Measurements from ENCODE around the gene CBS.
"Not testable (repeated sequence)": the region's sequence is repeated elsewhere in the genome, so short reads cannot be mapped to it uniquely, and the experiment has no call there.

Gene CBS

DNA sequence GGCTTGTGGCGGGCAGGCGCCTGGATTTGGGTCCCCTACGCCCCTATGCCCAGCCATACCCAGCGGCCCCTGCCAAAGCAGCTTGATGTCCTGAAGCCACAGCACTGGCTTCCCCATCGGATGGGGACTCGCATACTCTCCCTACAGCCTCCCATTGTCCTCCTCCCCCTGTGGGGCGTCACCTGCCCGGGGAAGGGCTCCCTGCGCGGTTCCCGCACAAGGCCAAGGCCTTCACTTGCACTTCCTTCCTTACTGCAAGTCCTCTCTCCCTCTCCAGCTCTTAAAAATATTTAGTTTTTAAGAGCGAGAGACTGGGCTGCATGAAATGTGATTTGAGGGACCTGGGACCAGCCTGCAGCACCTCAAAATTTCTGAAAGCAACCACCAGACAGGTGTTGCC lies 8.9 kb downstream of the CBS start:
- DNase-seq = not testable (repeated sequence)

GRCh38 chr21:43065991-43066390 lies 9.6 kb downstream of the CBS start:
- not testable (repeated sequence) for DNase-seq

DNA sequence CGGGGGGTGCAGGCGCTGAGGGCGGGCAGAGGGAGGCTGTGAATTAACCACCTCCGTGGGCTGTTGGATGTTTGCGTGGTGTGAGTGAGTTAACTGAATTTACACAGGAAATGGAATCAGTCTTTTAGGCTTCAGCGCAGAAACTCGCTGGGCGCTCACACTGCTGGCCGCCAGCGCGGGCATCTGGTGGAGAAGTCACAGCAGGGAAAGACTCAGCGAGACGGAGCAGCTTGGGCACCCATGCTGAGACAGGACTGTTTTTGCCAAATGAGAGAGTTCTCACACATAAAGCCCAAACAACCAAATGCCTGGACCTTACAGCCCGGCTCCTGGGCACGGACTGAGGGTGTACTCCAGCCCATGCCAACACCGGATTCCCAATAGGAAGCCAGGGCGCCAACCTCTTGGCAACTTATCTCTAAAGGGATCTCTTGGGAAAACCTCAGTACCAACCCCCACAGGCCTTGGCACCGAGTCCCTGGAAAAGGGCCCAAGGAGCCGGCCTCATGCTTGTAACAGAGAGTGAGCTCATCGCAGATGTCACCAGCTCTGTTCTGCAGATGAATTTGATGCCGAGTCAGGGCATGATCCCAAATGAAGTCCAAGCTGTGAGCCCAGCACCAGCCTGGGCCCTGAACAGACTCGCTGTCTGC lies 11.2 kb downstream of the CBS start:
- not testable (repeated sequence) for DNase-seq

DNA sequence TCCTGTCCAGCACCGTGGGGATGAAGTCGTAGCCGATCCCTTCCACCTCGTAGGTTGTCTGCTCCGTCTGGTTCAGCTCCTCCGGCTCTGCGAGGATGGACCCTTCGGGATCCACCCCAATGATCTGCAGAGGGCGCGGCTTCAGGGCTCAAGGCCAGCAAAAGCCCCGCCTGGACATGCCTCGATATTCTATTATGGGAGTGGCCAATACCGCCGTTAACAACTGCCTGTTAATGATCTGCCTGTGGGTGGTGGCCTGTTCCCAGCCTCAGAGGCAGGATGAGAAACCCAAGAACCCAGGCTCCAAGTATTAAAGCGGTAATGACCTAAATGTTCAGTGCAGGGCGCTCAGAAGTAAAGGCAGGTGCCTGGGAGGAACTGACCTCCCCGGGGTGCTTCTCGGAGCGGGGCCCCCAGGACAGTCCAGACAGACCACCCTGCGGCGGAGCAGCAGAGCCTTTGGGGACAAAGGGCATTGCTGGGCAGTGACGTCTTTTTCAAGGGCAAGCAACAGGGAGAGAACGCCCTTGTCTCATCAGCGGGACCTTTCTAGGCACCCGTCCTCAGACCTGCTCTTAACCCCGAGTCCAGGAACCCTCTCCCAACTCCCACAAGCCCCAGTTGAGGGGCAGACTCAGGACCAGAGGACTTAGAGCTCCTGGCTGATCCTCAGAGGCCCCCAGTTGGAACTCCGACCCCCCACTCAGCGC lies 12.5 kb downstream of the CBS start:
- not testable (repeated sequence) for DNase-seq

DNA sequence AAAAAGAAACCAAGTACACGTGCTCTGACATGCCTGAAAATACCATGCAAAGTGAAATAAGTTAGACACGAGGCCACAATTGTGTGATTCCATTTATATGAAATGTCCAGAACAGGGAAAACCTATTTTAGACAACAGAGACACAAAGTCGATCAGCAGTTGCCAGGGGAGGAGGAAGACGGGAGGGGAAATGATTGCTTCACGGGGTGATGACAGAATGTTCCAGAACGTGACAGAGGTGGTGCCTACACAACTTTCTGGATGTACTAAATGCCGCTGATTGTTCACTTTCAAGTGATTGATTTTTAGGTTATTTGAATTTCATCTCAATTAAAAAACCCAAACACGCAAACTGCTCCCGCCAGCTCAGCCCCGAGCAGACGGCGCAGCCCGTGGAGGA lies 22.5 kb downstream of the CBS start:
- not testable (repeated sequence) for DNase-seq

DNA sequence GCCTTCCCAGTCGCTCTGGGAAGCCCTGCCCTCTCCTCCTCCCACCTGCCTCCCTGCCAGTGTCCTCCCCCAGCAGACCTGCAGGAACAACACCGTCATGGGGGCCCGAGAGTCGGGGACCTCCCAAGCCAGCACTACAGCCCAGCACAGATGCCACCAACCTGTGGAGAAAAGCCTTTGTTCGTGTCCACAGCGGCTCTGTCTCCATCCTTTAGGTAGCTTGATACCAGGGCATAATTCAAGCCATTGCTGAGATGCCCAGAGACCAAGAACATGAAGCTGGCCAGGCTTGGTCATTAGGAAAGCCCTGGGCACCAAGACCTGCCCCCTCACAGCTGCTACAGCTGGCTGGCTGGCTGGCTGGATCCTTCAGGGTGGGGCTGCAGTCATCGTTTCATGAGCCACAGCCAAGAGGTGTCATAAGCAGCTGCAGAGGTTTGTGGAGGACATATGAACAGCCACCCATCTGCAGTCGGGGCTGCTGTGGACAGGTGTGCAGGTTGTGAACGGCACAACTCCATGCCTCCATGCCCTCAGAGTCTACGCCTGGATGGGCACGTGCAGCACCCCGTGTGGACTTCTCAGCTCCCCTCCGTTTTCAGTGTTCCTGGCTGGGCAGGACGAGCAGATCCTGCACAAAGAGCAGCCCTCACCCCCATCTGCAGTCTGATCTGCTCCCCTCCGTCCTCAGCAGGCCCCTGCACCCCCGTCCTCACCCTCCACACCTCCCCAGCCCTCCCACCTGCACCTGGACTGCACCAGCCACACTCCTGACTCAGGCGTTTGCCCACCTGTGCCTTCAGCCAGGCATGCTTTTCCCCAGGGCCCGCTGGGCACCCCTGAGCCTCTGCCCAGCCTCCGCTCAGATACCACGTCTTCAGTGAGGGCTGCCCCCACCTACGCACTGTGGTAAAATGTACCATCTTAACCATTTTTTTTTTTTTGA lies 29.5 kb downstream of the CBS start:
- DNase-seq = not testable (repeated sequence)

GRCh38 chr21:43045165-43045875 lies 30.3 kb downstream of the CBS start:
- not testable (repeated sequence) for DNase-seq

DNA sequence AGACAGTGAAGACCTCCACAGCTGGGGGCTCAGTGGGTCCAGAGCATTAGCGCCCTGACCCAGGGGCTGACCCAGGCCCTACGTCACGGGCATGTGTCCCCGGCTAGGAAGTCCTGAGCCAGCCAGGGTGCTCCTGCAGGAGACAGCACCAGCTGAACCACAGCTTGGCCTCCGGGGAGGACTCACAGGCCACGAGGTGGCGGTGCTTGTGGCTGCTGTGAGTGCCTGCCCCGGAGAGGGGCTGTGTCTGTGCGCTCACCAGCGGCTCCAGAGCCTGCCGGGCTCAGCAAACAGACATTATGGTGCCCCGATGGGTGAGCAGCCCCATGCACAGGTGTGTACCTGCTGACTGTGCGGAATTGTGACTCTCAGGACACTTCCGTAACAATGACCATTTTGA lies 31.1 kb downstream of the CBS start:
- DNase-seq = not testable (repeated sequence)

DNA sequence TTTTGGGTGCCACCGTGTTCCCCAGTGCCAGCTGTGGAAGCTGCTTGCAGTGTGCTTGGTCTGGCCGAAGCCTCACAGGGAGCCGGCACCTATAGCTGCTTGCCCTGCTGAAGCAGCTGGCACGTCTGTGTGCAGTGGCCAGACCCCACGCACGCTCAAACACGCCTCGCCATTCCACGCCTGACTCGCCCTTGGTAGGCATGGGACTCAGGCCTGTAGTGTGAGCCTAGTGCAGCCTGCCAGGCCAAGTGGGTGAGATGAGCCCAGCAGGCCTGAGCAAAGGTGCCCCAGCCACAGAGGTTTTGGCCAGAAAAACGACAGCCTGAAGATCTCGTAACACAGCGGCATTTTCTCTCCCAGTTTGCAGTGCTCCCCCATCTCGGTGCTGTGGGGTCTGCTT lies 32.3 kb downstream of the CBS start:
- not testable (repeated sequence) for DNase-seq

DNA sequence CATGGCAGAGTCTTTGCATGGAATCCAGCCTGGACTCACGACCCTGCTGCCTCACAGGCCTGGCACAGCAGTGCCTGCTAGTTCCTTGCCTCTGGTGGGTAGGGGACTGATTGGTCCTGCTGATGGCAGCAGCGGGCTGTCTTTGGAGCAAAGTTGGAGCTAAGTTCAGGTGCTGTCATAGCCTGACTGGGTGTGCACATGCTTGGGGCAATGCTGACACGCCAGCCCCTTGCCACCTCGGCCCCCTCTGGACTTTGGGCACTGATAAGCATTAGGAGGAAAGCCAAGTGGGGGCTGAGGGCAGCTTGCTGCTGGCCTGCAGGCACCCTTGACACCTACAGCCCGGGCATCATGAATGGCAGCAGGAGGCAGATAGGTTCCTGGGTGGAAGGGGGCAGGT lies 33.5 kb downstream of the CBS start:
- not testable (repeated sequence) for DNase-seq

DNA sequence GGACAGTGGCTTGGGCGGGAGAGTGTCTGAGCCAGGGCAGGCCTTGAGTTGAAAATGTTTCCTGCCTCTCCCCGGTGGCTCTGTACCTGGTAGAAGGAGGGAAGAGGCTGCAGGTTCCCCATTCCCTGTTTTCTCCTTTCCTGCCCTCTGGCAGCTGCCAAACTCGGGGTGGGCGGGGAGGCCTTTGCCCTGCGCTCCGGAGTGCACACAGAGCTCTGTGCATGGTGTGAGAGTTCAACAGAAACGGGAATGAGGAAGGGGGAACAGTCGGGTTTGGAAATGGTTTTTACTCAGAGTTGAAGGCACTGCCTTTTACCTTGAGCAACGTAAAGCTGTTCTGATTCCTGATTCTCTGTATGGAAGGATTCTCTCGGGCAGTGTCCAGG lies 37.0 kb downstream of the CBS start:
- not testable (repeated sequence) for DNase-seq

DNA sequence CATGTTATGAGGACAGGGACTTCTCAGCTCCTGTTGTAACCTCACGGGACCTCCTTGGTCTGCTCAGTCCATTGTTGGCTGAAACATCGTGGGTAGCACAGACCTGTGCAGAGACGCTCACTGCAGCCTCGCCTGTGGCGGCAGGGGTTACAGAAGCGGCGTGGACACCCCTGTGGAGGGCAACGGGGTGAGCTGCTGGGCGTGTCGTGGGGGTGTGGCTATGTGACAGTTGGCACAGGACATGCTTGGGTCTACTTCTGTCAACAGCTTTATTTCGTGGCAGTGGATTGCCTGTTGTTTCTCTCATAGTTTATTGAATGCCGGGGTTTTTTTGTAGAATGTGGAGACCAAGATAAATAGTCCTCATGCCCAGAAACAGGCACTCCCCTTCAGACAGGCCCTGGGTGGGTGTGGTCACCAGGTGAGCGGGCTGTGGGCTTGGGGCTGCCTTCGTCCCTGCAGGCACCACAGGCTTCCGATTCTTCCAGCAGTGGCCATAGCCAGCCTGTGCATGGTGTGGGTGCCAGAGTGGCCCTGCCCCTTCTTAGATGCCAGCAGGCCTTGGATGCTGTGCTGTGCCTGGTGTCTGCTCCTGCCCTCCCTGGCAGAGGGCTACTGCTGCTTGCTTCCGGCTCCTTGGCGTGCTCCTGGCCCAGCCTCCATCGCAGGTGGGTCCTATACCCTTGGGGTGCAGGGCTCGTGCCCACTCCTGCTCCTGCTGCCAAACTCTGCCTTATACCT lies 37.5 kb downstream of the CBS start:
- not testable (repeated sequence) for DNase-seq

GRCh38 chr21:43036889-43037288 lies 38.7 kb downstream of the CBS start:
- not testable (repeated sequence) for DNase-seq

GRCh38 chr21:43034826-43035225 lies 40.8 kb downstream of the CBS start:
- DNase-seq = no peak

GRCh38 chr21:43034101-43034500 lies 41.5 kb downstream of the CBS start:
- no peak for DNase-seq

GRCh38 chr21:43031121-43031619 lies 44.5 kb downstream of the CBS start:
- DNase-seq = no peak

- no peak for DNase-seq
Measured at GRCh38 chr21:43029785-43030184, 45.9 kb downstream of the CBS start.

- no peak for DNase-seq
Measured at GRCh38 chr21:43027846-43028731, 47.5 kb downstream of the CBS start.

DNA sequence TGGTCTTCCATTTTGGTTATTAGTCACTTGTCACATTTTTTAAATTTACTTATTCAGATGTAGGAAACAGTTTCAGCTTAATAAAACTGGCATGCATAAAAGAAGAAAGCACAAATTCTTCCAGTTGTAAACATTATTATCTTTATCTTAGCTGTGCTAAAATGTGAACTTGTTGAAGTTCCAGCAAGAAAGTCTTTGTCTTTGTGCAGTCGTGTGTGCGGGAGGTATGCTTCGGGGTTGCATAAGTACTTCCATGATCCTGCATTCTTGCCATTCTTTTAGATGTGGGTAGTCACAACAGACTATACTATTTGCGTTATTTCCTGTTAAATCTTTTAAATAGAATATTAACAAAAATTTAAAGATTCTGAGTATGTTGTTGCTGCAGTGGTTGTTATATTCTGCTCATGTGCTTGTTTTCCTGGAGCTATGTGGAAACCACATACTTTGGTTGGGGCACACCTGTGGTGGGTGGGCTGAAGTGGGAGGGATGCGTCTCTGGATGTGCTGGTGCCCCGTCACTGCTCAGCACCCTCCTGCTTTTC lies 49.9 kb downstream of the CBS start:
- DNase-seq = no peak

DNA sequence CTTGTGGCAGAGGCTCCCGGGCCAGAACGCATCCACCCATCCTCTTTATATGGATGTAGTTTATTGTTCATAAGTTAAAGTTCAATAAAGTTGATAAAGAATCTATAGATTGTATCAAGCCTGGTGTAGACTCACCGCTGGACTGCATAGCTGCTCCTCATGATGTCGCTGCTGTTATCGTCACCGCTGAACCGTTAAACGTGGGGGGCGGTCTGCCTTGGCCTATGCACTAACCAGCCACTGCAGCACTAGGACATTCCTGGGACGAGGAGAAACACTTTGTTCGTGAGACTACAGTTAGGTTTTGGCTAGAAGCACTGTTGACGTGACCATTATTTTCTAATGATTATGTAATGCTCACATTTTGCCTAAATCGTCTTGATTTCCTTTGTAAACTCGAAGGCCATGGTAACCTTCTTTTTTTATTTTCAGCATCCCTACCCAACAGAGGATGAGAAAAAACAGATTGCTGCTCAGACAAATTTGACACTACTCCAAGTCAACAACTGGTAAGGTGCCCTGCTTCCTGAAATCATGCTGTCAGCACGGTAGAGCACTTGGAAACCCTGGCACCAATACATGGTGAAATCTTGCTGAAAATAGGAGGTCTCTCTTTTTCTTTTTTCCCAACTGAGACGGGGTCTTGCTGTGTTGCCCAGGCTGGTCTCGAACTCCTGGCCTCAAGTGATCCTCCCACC lies 51.0 kb downstream of the CBS start:
- DNase-seq = no peak
